ENCODE measurements around the gene RNLS.

DNA sequence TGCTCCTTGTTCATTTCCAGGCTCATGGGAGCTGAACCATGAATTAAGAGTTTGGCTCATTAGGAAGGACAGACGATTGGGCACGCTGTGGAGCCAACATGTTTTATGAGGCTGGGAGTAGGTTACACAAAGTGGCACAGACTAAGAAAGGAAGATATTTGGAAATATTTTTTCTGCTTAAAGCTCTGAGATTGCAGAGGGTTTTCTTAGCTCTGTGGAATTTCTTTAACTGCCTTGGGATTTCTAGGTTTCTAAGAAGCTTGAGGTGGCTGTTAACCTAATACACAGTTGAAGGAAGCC is 344.6 kb downstream of the RNLS start:
- TF ChIP-seq, protein P1, sequence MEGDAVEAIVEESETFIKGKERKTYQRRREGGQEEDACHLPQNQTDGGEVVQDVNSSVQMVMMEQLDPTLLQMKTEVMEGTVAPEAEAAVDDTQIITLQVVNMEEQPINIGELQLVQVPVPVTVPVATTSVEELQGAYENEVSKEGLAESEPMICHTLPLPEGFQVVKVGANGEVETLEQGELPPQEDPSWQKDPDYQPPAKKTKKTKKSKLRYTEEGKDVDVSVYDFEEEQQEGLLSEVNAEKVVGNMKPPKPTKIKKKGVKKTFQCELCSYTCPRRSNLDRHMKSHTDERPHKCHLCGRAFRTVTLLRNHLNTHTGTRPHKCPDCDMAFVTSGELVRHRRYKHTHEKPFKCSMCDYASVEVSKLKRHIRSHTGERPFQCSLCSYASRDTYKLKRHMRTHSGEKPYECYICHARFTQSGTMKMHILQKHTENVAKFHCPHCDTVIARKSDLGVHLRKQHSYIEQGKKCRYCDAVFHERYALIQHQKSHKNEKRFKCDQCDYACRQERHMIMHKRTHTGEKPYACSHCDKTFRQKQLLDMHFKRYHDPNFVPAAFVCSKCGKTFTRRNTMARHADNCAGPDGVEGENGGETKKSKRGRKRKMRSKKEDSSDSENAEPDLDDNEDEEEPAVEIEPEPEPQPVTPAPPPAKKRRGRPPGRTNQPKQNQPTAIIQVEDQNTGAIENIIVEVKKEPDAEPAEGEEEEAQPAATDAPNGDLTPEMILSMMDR (IDR thresholded peaks at IDR 0.05): no peak
- no peak for TF ChIP-seq POLR2A (IDR thresholded peaks at IDR 0.05)
